Heart left ventricle (tissue), 13 donors: ENCODE results near the gene ASB10.

Experiments used
- POLR2A ChIP-seq, 2 donors: fragments of 450-650 bp; IDR thresholded peaks; one replicate each; pipeline ENCODE4 v1.6.1; 2017; ENCODE audit warnings: antibody characterized with exemption in 2 of 2, mild to moderate bottlenecking in 2 of 2, moderate library complexity in 2 of 2
- TF ChIP-seq, protein P1 (sequence below), 12 donors: fragments of 200-600 bp; sonication (generic) in 4 of 12; IDR thresholded peaks; one replicate each; pipeline versions ENCODE4 v1.5.0 to v1.8.0; 2018 to 2022; ENCODE audit warnings: antibody characterized with exemption in 12 of 12, mild to moderate bottlenecking in 5 of 12
- donor health status: ischemic (EF 13 %, LVEDD 7.1; RV severe dilation, severe dysfunction).
- donor health status: DM: no; HTN: yes; CAD: no.
- donor health status: DM: no; HTN: no; CAD: no.
- donor health status: ischemic (EF 25% LVEDD 6.9; RV normal size, moderate dysfunction).
- donor health status: ischemic (EF 25% LVEDD 5.7; RV mildly dilated, moderate dysfunction).
- donor health status: ischemic (EF 35%, LVEDD 5.7; RV mildly dilated, moderate dysfunction).
- donor health status: nonischemic (EF 11% LVEDD 7.7; RV severe dilation, severe dysfunction).
- donor health status: DM: yes; HTN: yes; CAD: no.
- donor health status: PGD.
- donor health status: ischemic (EF 29% LVEDD 5.4; RV normal size, mild dysfunction).
- donor health status: nonischemic (EF 23%, LVEDD 6.1; RV moderate dilation, normal function).

- TF ChIP-seq, protein P1, sequence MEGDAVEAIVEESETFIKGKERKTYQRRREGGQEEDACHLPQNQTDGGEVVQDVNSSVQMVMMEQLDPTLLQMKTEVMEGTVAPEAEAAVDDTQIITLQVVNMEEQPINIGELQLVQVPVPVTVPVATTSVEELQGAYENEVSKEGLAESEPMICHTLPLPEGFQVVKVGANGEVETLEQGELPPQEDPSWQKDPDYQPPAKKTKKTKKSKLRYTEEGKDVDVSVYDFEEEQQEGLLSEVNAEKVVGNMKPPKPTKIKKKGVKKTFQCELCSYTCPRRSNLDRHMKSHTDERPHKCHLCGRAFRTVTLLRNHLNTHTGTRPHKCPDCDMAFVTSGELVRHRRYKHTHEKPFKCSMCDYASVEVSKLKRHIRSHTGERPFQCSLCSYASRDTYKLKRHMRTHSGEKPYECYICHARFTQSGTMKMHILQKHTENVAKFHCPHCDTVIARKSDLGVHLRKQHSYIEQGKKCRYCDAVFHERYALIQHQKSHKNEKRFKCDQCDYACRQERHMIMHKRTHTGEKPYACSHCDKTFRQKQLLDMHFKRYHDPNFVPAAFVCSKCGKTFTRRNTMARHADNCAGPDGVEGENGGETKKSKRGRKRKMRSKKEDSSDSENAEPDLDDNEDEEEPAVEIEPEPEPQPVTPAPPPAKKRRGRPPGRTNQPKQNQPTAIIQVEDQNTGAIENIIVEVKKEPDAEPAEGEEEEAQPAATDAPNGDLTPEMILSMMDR (IDR thresholded peaks at IDR 0.05): no peak
- no peak for TF ChIP-seq POLR2A (IDR thresholded peaks at IDR 0.05)
These were observed at the start of gene ASB10 for GRCh38 chr7:151186640-151187408.
